ENCODE results near the gene WWP2. TPM values are rescaled to one million over a fixed set of nuclear protein-coding genes. Genes with fewer than 3 reads are reported as not detected.

The WWP2 gene
- 26.5 and 34.9 TPM in 2 replicates for total RNA-seq

GRCh38 chr16:69761983-69762813, at the start of gene WWP2:
TSS of gene WWP2 (plus strand) at chr16:69762332. CDS start at chr16:69787011, 24,679 bp downstream.

GRCh38 chr16:69726313-69727060, 35.6 kb upstream of the WWP2 start, which contains the start of gene NQO1:
TSS of gene NQO1 (minus strand) at chr16:69726560. CDS start at chr16:69726439, 121 bp downstream.

GRCh38 chr16:69754469-69755310, 7.4 kb upstream of the WWP2 start, which contains the start of gene NOB1:
TSS of gene NOB1 (minus strand) at chr16:69754926. CDS start at chr16:69754910, 16 bp downstream.

GRCh38 chr16:69951017-69951671, 189.0 kb downstream of the WWP2 start, which contains the start of gene CLEC18A:
TSS of gene CLEC18A (plus strand) at chr16:69951334. CDS start at chr16:69951367, 33 bp downstream.

Other genes starting within 250 kb of the WWP2 start
- gene NFAT5, start 196.4 kb upstream of the WWP2 start, total RNA-seq, result 34.0 and 46.9 TPM in 2 replicates
- 209 and 315 TPM in 2 replicates for gene NQO1, start 35.8 kb upstream of the WWP2 start, total RNA-seq
- gene NOB1, start 7.4 kb upstream of the WWP2 start, total RNA-seq, result 17.4 and 23.4 TPM in 2 replicates
- gene CLEC18A, start 189.0 kb downstream of the WWP2 start, total RNA-seq, result 0.86 and 2.5 TPM in 2 replicates

Data from smooth muscle cell of the pulmonary artery (primary cell).